ENCODE results near the gene FMN1. TPM values are rescaled to one million over a fixed set of nuclear protein-coding genes. Genes with fewer than 3 reads are reported as not detected.

The FMN1 gene
- total and polyA plus RNA-seq, 2 of the 13 experiments (the other 11 are each of a cell fraction or from before 2014, with no cell fraction given) = 0.20 to 0.60 TPM

GRCh38 chr15:32859996-32860395, 334.5 kb downstream of the FMN1 start:
- BruUV-seq (replicated peaks) = no TSS peak
- WGBS (ENCODE audit: low lambda C conversion rate) = 67% methylated on average over 2 of the region's 2 CpGs
- Histone ChIP-seq H3K4me1 (ENCODE audit: insufficient read depth, low read length) (peaks cover 19% of the 10 kb centered on the region), H3K36me3 (replicated peaks in 1 of 2; ENCODE audit: control insufficient read depth in 1 of 2, insufficient read depth in 2 of 2, low read length in 2 of 2) (no peaks in the 10 kb centered on the region), H4K20me1 (ENCODE audit: insufficient read depth, low read length) (no peaks in the 10 kb centered on the region), H3K9me3 (ENCODE audit: low read length) (no peaks in the 10 kb centered on the region), H3K27ac (ENCODE audit: extremely low read length, insufficient read depth, low read length) (no peak overlapping the region), H3K4me2 (ENCODE audit: low read depth, low read length) (no peak overlapping the region), H3K27me3 (ENCODE audit: control insufficient read depth in 1 of 2, insufficient read depth in 2 of 2, low read length in 2 of 2) (peaks cover 0 to 2% of the 10 kb centered on the region in 2 experiments; a peak in 1 of 5 replicates), H3K9ac (ENCODE audit: insufficient read depth, low read depth, low read length) (no peak overlapping the region), H2AFZ (ENCODE audit: low read length) (no peak overlapping the region), H3K4me3 (replicated peaks in 1 of 3; ENCODE audit: insufficient read depth in 1 of 3, low read depth in 2 of 3, low read length in 3 of 3) (no peak overlapping the region), H3K79me2 (ENCODE audit: insufficient read depth, low read length) (no peaks in the 10 kb centered on the region)
- TF ChIP-seq CBFB (CRISPR knock-in tag; IDR thresholded peaks at IDR 0.05) = no peak
- TF ChIP-seq HOXA3 (CRISPR knock-in tag; IDR thresholded peaks at IDR 0.05) = no peak
- TF ChIP-seq, protein P1, sequence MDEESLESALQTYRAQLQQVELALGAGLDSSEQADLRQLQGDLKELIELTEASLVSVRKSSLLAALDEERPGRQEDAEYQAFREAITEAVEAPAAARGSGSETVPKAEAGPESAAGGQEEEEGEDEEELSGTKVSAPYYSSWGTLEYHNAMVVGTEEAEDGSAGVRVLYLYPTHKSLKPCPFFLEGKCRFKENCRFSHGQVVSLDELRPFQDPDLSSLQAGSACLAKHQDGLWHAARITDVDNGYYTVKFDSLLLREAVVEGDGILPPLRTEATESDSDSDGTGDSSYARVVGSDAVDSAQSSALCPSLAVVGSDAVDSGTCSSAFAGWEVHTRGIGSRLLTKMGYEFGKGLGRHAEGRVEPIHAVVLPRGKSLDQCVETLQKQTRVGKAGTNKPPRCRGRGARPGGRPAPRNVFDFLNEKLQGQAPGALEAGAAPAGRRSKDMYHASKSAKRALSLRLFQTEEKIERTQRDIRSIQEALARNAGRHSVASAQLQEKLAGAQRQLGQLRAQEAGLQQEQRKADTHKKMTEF (CRISPR knock-in tag; IDR thresholded peaks at IDR 0.05) = no peak
- TF ChIP-seq ZNF768 (CRISPR knock-in tag; IDR thresholded peaks at IDR 0.05) = no peak
- no peak for TF ChIP-seq NR2F6 (IDR thresholded peaks at IDR 0.05)
- TF ChIP-seq NR2F6 (CRISPR knock-in tag; IDR thresholded peaks at IDR 0.05) = no peak
- POLR2A ChIA-PET = no interaction called here
- in situ Hi-C loops (cut with HindIII; ENCODE audit: extremely low pct_ligation_motif_present, low pct_unique_long_range_greater_than_20kb) = no loop called here
- ATAC-seq = no peak
- no peak for FAIRE-seq
- CTCF ChIA-PET (ENCODE audit: low intra/inter-chr PET ratio, low total read pairs) = no interaction called here
- DNase-seq (ENCODE audit: low spot score) = no peak
- intact Hi-C loops (cut with micrococcal nuclease; ENCODE audit: unreplicated experiment) = no loop called here

- in situ Hi-C loops (cut with HindIII; ENCODE audit: extremely low pct_ligation_motif_present, low pct_unique_long_range_greater_than_20kb) (no loop called here), intact Hi-C loops (cut with micrococcal nuclease; ENCODE audit: unreplicated experiment) (no loop called here)
- no peaks in the 10 kb centered on the region for H3K9me3 ChIP-seq (ENCODE audit: low read length)
- ChIA-PET POLR2A (no interaction called here), CTCF (ENCODE audit: low intra/inter-chr PET ratio, low total read pairs) (no interaction called here)
- peaks cover 19% of the 10 kb centered on the region for H3K4me1 ChIP-seq (ENCODE audit: insufficient read depth, low read length)
- H3K9ac ChIP-seq (ENCODE audit: insufficient read depth, low read depth, low read length) = no peak overlapping the region
- H3K27me3 ChIP-seq (ENCODE audit: control insufficient read depth in 1 of 2, insufficient read depth in 2 of 2, low read length in 2 of 2) = peaks cover 0 to 2% of the 10 kb centered on the region in 2 experiments; a peak in 1 of 5 replicates
- no peak overlapping the region for H2AFZ ChIP-seq (ENCODE audit: low read length)
- ATAC-seq (no peak), DNase-seq (ENCODE audit: low spot score) (no peak), FAIRE-seq (no peak)
- no peak overlapping the region for H3K4me2 ChIP-seq (ENCODE audit: low read depth, low read length)
- no peaks in the 10 kb centered on the region for H3K79me2 ChIP-seq (ENCODE audit: insufficient read depth, low read length)
- no peak overlapping the region for H3K4me3 ChIP-seq (replicated peaks in 1 of 3; ENCODE audit: insufficient read depth in 1 of 3, low read depth in 2 of 3, low read length in 3 of 3)
- no peaks in the 10 kb centered on the region for H3K36me3 ChIP-seq (replicated peaks in 1 of 2; ENCODE audit: control insufficient read depth in 1 of 2, insufficient read depth in 2 of 2, low read length in 2 of 2)
- H4K20me1 ChIP-seq (ENCODE audit: insufficient read depth, low read length) = no peaks in the 10 kb centered on the region
- WGBS (ENCODE audit: low lambda C conversion rate) = 71% methylated on average over 3 of the region's 3 CpGs
- H3K27ac ChIP-seq (ENCODE audit: extremely low read length, insufficient read depth, low read length) = no peak overlapping the region
- BruUV-seq (replicated peaks) = no TSS peak
- TF ChIP-seq ZNF460 (CRISPR knock-in tag; IDR thresholded peaks at IDR 0.05; ENCODE audit: borderline replicate concordance) (no peak), ARNTL (CRISPR knock-in tag; IDR thresholded peaks at IDR 0.05) (no peak), RARG (CRISPR knock-in tag; IDR thresholded peaks at IDR 0.05; ENCODE audit: low read depth) (no peak), ZKSCAN1 (IDR thresholded peaks at IDR 0.05; ENCODE audit: low read length) (no peak), ZSCAN12 (CRISPR knock-in tag; IDR thresholded peaks at IDR 0.05) (no peak), E2F1 (CRISPR knock-in tag; IDR thresholded peaks at IDR 0.05) (no peak), HDAC6 (IDR thresholded peaks at IDR 0.05; ENCODE audit: low read depth, low read length) (no peak), ZNF282 (IDR thresholded peaks at IDR 0.05; ENCODE audit: partially characterized antibody) (no peak), SCMH1 (CRISPR knock-in tag; IDR thresholded peaks at IDR 0.05; ENCODE audit: borderline replicate concordance) (no peak), ZNF569 (CRISPR knock-in tag; IDR thresholded peaks at IDR 0.05; ENCODE audit: borderline replicate concordance) (no peak), RXRB (CRISPR knock-in tag; IDR thresholded peaks at IDR 0.05; ENCODE audit: borderline replicate concordance) (no peak), ZNF501 (CRISPR knock-in tag; IDR thresholded peaks at IDR 0.05) (no peak)
- TF ChIP-seq, protein P1 (CRISPR knock-in tag; IDR thresholded peaks at IDR 0.05) = no peak
Measured at GRCh38 chr15:32859251-32859650, 335.3 kb downstream of the FMN1 start.

All from HepG2 (cell line).